ENCODE measurements around the gene LCE7A.

The LCE7A gene

DNA sequence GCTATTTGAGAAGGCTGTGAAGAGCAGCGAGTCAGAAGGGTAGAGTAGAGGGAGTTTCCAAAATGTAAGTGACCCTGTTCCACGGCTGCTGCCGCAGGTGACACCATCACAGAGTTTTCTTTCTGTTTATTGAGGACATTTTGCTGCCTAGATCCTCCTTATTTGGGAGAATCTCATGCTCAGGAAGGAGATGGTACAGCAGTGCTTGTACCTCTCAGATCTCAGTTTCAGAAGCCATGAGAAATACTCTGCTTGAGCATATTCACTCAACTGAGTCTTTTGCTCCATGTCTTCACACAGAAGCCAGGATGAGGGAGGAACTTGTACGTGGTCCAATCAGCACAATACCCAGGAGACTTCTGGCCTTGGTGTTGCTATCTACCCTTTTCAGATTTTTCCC is 1.6 kb downstream of the LCE7A start:
- TF ChIP-seq ZNF660 (tag by site-specific recombination; IDR thresholded peaks at IDR 0.05): no peak
- TF ChIP-seq ZNF654 (tag by site-specific recombination; IDR thresholded peaks at IDR 0.05; ENCODE audit: low read depth): no peak
- no peak for TF ChIP-seq SP3 (tag by site-specific recombination; IDR thresholded peaks at IDR 0.05)
- no peak for TF ChIP-seq ZNF211 (tag by site-specific recombination; IDR thresholded peaks at IDR 0.05; ENCODE audit: low read depth)
- TF ChIP-seq, protein P1, sequence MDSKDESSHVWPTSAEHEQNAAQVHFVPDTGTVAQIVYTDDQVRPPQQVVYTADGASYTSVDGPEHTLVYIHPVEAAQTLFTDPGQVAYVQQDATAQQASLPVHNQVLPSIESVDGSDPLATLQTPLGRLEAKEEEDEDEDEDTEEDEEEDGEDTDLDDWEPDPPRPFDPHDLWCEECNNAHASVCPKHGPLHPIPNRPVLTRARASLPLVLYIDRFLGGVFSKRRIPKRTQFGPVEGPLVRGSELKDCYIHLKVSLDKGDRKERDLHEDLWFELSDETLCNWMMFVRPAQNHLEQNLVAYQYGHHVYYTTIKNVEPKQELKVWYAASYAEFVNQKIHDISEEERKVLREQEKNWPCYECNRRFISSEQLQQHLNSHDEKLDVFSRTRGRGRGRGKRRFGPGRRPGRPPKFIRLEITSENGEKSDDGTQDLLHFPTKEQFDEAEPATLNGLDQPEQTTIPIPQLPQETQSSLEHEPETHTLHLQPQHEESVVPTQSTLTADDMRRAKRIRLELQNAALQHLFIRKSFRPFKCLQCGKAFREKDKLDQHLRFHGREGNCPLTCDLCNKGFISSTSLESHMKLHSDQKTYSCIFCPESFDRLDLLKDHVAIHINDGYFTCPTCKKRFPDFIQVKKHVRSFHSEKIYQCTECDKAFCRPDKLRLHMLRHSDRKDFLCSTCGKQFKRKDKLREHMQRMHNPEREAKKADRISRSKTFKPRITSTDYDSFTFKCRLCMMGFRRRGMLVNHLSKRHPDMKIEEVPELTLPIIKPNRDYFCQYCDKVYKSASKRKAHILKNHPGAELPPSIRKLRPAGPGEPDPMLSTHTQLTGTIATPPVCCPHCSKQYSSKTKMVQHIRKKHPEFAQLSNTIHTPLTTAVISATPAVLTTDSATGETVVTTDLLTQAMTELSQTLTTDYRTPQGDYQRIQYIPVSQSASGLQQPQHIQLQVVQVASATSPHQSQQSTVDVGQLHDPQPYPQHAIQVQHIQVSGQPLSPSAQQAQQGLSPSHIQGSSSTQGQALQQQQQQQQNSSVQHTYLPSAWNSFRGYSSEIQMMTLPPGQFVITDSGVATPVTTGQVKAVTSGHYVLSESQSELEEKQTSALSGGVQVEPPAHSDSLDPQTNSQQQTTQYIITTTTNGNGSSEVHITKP (tag by site-specific recombination; IDR thresholded peaks at IDR 0.05): no peak
- Histone ChIP-seq H3K27ac (ENCODE audit: extremely low read depth, low read depth, low read length) (no peak overlapping the region), H3K4me3 (ENCODE audit: low read depth, low read length) (no peak overlapping the region), H3K9me3 (ENCODE audit: control insufficient read depth, insufficient read depth, low read depth, low read length) (no peaks in the 10 kb centered on the region), H3K36me3 (ENCODE audit: control insufficient read depth in 2 of 2, insufficient read depth in 1 of 2, low read length in 2 of 2) (no peaks in the 10 kb centered on the region), H3K4me1 (ENCODE audit: control insufficient read depth, insufficient read depth, low read length) (no peaks in the 10 kb centered on the region)
- ChIA-PET CTCF (interaction anchor here (1.4 kb wide), 2 partner anchors 9 to 17 kb away, joined by 4 to 7 read pairs; partner anchors contain the start of gene SMCP), POLR2A (no interaction called here)

DNA sequence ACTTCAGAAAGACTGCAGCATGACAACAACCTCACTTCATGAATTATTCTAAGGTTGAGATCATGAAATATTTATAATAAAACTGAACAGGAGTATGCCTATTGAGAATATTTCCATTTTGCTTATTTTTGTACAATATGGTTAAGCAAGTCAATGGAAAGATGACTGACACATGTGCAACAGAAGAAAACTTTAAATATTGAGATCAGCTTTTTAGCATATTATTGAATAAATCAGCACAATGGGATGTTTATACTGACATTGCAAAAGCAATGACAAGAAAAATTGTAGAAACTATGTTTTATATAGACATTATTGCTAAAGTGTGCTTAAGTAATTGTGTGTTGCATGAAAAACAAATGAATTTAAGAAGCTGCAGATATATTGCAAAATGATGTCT is 4.6 kb downstream of the LCE7A start:
- POLR2A ChIA-PET: no interaction called here
- TF ChIP-seq, protein P2, sequence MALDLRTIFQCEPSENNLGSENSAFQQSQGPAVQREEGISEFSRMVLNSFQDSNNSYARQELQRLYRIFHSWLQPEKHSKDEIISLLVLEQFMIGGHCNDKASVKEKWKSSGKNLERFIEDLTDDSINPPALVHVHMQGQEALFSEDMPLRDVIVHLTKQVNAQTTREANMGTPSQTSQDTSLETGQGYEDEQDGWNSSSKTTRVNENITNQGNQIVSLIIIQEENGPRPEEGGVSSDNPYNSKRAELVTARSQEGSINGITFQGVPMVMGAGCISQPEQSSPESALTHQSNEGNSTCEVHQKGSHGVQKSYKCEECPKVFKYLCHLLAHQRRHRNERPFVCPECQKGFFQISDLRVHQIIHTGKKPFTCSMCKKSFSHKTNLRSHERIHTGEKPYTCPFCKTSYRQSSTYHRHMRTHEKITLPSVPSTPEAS (tag by site-specific recombination; IDR thresholded peaks at IDR 0.05): no peak
- TF ChIP-seq, protein P3, sequence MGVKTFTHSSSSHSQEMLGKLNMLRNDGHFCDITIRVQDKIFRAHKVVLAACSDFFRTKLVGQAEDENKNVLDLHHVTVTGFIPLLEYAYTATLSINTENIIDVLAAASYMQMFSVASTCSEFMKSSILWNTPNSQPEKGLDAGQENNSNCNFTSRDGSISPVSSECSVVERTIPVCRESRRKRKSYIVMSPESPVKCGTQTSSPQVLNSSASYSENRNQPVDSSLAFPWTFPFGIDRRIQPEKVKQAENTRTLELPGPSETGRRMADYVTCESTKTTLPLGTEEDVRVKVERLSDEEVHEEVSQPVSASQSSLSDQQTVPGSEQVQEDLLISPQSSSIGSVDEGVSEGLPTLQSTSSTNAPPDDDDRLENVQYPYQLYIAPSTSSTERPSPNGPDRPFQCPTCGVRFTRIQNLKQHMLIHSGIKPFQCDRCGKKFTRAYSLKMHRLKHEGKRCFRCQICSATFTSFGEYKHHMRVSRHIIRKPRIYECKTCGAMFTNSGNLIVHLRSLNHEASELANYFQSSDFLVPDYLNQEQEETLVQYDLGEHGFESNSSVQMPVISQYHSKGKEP (tag by site-specific recombination; IDR thresholded peaks at IDR 0.05): no peak
- no peak for TF ChIP-seq ZNF529 (tag by site-specific recombination; IDR thresholded peaks at IDR 0.05; ENCODE audit: insufficient replicate concordance)
- TF ChIP-seq, protein P4, sequence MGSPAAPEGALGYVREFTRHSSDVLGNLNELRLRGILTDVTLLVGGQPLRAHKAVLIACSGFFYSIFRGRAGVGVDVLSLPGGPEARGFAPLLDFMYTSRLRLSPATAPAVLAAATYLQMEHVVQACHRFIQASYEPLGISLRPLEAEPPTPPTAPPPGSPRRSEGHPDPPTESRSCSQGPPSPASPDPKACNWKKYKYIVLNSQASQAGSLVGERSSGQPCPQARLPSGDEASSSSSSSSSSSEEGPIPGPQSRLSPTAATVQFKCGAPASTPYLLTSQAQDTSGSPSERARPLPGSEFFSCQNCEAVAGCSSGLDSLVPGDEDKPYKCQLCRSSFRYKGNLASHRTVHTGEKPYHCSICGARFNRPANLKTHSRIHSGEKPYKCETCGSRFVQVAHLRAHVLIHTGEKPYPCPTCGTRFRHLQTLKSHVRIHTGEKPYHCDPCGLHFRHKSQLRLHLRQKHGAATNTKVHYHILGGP (tag by site-specific recombination; IDR thresholded peaks at IDR 0.05): no peak
- TF ChIP-seq EGR2 (tag by site-specific recombination; IDR thresholded peaks at IDR 0.05; ENCODE audit: low read depth): no peak
- TF ChIP-seq ZNF350 (tag by site-specific recombination; IDR thresholded peaks at IDR 0.05): no peak
- TF ChIP-seq ZNF404 (tag by site-specific recombination; IDR thresholded peaks at IDR 0.05): no peak
- TF ChIP-seq ZBTB8A (tag by site-specific recombination; IDR thresholded peaks at IDR 0.05): no peak
- TF ChIP-seq, protein P5, sequence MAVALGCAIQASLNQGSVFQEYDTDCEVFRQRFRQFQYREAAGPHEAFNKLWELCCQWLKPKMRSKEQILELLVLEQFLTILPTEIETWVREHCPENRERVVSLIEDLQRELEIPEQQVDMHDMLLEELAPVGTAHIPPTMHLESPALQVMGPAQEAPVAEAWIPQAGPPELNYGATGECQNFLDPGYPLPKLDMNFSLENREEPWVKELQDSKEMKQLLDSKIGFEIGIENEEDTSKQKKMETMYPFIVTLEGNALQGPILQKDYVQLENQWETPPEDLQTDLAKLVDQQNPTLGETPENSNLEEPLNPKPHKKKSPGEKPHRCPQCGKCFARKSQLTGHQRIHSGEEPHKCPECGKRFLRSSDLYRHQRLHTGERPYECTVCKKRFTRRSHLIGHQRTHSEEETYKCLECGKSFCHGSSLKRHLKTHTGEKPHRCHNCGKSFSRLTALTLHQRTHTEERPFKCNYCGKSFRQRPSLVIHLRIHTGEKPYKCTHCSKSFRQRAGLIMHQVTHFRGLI (tag by site-specific recombination; IDR thresholded peaks at IDR 0.05): no peak
- TF ChIP-seq ZNF221 (tag by site-specific recombination; IDR thresholded peaks at IDR 0.05; ENCODE audit: borderline replicate concordance): no peak
- TF ChIP-seq ZFP37 (tag by site-specific recombination; IDR thresholded peaks at IDR 0.05): no peak
- no peak for TF ChIP-seq ZNF335 (tag by site-specific recombination; conservative IDR thresholded peaks at IDR 0.05)
- TF ChIP-seq ZNF140 (tag by site-specific recombination; IDR thresholded peaks at IDR 0.05): no peak
- TF ChIP-seq, protein P6, sequence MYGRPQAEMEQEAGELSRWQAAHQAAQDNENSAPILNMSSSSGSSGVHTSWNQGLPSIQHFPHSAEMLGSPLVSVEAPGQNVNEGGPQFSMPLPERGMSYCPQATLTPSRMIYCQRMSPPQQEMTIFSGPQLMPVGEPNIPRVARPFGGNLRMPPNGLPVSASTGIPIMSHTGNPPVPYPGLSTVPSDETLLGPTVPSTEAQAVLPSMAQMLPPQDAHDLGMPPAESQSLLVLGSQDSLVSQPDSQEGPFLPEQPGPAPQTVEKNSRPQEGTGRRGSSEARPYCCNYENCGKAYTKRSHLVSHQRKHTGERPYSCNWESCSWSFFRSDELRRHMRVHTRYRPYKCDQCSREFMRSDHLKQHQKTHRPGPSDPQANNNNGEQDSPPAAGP (tag by site-specific recombination; IDR thresholded peaks at IDR 0.05): no peak
- no peak for TF ChIP-seq ZNF2 (tag by site-specific recombination; IDR thresholded peaks at IDR 0.05)
- TF ChIP-seq, protein P7, sequence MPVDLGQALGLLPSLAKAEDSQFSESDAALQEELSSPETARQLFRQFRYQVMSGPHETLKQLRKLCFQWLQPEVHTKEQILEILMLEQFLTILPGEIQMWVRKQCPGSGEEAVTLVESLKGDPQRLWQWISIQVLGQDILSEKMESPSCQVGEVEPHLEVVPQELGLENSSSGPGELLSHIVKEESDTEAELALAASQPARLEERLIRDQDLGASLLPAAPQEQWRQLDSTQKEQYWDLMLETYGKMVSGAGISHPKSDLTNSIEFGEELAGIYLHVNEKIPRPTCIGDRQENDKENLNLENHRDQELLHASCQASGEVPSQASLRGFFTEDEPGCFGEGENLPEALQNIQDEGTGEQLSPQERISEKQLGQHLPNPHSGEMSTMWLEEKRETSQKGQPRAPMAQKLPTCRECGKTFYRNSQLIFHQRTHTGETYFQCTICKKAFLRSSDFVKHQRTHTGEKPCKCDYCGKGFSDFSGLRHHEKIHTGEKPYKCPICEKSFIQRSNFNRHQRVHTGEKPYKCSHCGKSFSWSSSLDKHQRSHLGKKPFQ (tag by site-specific recombination; IDR thresholded peaks at IDR 0.05): no peak
- no peak for TF ChIP-seq ZNF623 (tag by site-specific recombination; IDR thresholded peaks at IDR 0.05)
- no peaks in the 10 kb centered on the region for H3K9me3 ChIP-seq (ENCODE audit: control insufficient read depth, insufficient read depth, low read depth, low read length)
- H3K4me1 ChIP-seq (ENCODE audit: control insufficient read depth, insufficient read depth, low read length): no peaks in the 10 kb centered on the region
- no peak overlapping the region for H3K4me3 ChIP-seq (ENCODE audit: low read depth, low read length)
- H3K36me3 ChIP-seq (ENCODE audit: control insufficient read depth in 2 of 2, insufficient read depth in 1 of 2, low read length in 2 of 2): no peaks in the 10 kb centered on the region
- H3K27ac ChIP-seq (ENCODE audit: extremely low read depth, low read depth, low read length): no peak overlapping the region
- CTCF ChIA-PET: interaction anchor here (0.8 kb wide), 1 partner anchor 356 kb away, joined by 4 read pairs; no protein-coding TSS in a partner anchor
